Measurements from ENCODE around the gene IFNA14.
A peak's percentile ranks its signal among the peaks of the same experiment; 100 is the strongest.
"Not testable (repeated sequence)": the region's sequence is repeated elsewhere in the genome, so short reads cannot be mapped to it uniquely, and the experiment has no call there.

IFNA14 gene

GRCh38 chr9:21210311-21210710, 29.5 kb downstream of the IFNA14 start:
- Histone ChIP-seq H3K27me3 (no peaks in the 10 kb centered on the region), H3K36me3 (no peaks in the 10 kb centered on the region), H3K4me1 (no peaks in the 10 kb centered on the region), H3K27ac (no peak overlapping the region), H3K9me3 (no peaks in the 10 kb centered on the region), H3K4me3 (no peak overlapping the region)
- DNase-seq: no peak
- TF ChIP-seq CTCF (IDR thresholded peaks at IDR 0.05): no peak
- intact Hi-C loops (cut with DNase I; ENCODE audit: low total_unique reads): no loop called here

DNA sequence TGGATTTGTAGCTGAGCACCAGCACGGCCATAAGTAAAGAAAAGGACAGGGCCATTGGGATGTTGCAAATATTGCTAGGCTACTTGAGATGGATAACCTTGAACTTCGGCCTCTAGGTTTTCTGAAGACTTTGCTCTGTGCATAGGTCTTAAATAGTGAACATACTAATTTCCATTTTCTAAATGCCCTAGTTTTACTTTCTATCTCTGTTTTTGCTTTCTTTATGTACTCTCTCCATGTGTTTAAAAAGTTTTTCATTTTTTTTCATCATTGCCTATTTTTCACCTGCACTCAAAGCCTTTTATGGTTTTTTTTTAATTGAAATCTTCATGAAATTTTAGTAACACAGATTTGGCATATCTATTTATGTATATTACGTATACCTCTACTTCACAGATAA, 32.8 kb downstream of the IFNA14 start, which contains the start of gene IFNA10:
Gene IFNA10, minus strand, starts transcription at position 101 of the 400 bp plus-strand sequence. Its CDS starts 46 bp downstream, at position 55.
- H3K27me3 ChIP-seq; DNase-seq; H3K9me3 ChIP-seq; H3K4me1 ChIP-seq; H3K27ac ChIP-seq; H3K36me3 ChIP-seq; intact Hi-C loops (cut with DNase I; ENCODE audit: low total_unique reads); H3K4me3 ChIP-seq: not testable (repeated sequence)

GRCh38 chr9:21205204-21205603, 34.6 kb downstream of the IFNA14 start:
- Histone ChIP-seq H3K36me3 (no peaks in the 10 kb centered on the region), H3K4me3 (no peak overlapping the region), H3K9me3 (no peaks in the 10 kb centered on the region), H3K27ac (no peak overlapping the region), H3K27me3 (no peaks in the 10 kb centered on the region), H3K4me1 (no peaks in the 10 kb centered on the region)
- no peak for DNase-seq
- no peak for TF ChIP-seq CTCF (IDR thresholded peaks at IDR 0.05)
- intact Hi-C loops (cut with DNase I; ENCODE audit: low total_unique reads): no loop called here

GRCh38 chr9:21202105-21202504, 37.7 kb downstream of the IFNA14 start, which contains the start of gene IFNA7:
TSS of gene IFNA7 (minus strand) at chr9:21202205. CDS start at chr9:21202165, 40 bp downstream.
- H3K36me3 ChIP-seq; H3K9me3 ChIP-seq; H3K4me1 ChIP-seq; H3K4me3 ChIP-seq; DNase-seq; intact Hi-C loops (cut with DNase I; ENCODE audit: low total_unique reads); H3K27ac ChIP-seq; H3K27me3 ChIP-seq: not testable (repeated sequence)

- H3K36me3 ChIP-seq; intact Hi-C loops (cut with DNase I; ENCODE audit: low total_unique reads); H3K4me1 ChIP-seq; H3K9me3 ChIP-seq; H3K4me3 ChIP-seq; H3K27ac ChIP-seq; H3K27me3 ChIP-seq: not testable (repeated sequence)
- peak; percentile 16 to 30 for TF ChIP-seq CTCF (IDR thresholded peaks at IDR 0.05)
- peak in 1 of 2 donors; percentile 40 for DNase-seq
These were observed 44.7 kb downstream of the IFNA14 start for GRCh38 chr9:21194867-21195776.
